H54 (cell line): ENCODE measurements around the gene EIF2D.

ENCODE experiments used
- DNase-seq: peaks from one replicate; pipeline ENCODE4 v3.0.0; 2011; ENCODE audit warnings: low spot score, mixed read lengths; ENCODE audit not compliant: insufficient read length
- FAIRE-seq: peaks from 3 replicates; lab custom pipeline; 2011; peaks lifted over from hg19 to GRCh38; lab: Jason Lieb, UNC
- POLR2A ChIP-seq: IDR thresholded peaks from 2 replicates; pipeline ENCODE4 v1.6.1; 2011; ENCODE audit warnings: low read depth, mild to moderate bottlenecking, low read length

Gene EIF2D, protein sequence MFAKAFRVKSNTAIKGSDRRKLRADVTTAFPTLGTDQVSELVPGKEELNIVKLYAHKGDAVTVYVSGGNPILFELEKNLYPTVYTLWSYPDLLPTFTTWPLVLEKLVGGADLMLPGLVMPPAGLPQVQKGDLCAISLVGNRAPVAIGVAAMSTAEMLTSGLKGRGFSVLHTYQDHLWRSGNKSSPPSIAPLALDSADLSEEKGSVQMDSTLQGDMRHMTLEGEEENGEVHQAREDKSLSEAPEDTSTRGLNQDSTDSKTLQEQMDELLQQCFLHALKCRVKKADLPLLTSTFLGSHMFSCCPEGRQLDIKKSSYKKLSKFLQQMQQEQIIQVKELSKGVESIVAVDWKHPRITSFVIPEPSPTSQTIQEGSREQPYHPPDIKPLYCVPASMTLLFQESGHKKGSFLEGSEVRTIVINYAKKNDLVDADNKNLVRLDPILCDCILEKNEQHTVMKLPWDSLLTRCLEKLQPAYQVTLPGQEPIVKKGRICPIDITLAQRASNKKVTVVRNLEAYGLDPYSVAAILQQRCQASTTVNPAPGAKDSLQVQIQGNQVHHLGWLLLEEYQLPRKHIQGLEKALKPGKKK

DNA sequence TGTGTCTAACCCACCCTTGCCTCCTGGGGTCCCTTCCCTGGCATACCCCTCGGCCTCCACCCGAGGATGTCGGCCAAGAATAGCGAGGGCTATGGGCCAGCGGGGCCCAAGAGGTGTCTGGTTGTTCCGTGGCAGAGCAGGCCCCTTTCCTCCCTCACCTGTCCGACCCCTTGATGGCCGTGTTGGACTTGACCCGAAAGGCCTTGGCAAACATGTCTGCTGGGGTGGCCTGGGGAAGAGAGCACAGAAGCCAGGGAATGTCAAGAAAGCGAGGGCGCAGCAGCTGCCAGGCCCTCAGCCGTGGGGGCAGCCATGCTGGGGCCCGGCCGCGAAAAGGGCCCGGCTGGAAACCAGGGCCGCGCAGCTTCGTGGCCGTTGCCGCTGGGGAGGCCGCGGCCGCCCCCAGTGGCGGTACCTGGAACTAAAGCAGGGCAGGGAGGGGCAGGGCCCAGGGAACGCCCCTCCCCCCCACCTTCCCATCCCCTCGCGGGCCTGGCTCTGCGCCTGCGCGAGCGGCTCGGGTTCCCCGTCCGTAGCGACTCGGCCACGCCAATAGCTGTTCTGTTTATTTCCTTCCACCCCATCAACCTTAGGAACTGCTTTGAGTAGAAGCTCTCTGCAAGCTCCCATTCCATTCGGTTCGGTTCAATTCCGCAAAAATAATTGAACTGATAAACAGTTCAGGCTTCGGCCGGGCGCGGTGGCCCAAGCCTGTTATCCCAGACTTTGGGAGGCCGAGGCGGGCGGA, at the start of gene EIF2D:
EIF2D (minus strand) TSS at position 337 of the 748 bp plus-strand sequence; CDS start at position 214, 123 bp downstream.
- DNase-seq, result peak; percentile 95
- peak; percentile 90 for TF ChIP-seq POLR2A
- FAIRE-seq, result no peak

DNA sequence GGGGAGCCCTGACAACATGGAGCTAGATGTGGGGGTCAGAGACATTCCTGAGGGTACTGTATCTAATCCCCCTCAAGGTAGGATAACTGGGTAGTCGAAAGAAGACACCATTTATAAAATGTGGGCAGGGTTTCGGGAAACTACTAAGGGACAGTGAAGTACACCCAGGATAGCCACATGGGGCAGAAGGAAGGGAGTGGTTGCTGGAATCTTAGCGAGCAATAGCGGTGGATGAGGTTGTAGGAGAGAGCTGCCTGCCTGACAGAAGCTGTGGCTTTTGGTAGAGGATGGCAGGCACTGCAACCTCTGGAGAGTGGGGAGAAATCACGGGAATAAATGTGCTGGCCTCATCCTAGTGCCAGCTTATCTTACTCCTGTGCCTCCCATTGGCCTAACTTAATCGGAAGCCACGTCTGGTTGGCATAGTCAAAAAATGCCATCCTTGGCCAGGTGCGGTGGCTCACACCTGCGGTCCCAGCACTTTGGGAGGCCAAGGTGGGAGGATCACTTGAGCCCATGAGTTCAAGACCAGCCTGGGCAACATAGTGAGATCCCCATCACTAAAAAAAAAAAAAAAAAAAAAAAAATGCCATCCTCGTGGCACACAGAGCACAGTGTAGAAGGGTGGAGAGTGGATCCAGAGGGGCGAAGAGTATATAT, 49.0 kb upstream of the EIF2D start:
- no peak for TF ChIP-seq POLR2A
- FAIRE-seq, result no peak
- no peak for DNase-seq

- DNase-seq (no peak), FAIRE-seq (no peak)
- TF ChIP-seq POLR2A, result no peak
These were observed 47.9 kb upstream of the EIF2D start for GRCh38 chr1:206660136-206660535.

DNA sequence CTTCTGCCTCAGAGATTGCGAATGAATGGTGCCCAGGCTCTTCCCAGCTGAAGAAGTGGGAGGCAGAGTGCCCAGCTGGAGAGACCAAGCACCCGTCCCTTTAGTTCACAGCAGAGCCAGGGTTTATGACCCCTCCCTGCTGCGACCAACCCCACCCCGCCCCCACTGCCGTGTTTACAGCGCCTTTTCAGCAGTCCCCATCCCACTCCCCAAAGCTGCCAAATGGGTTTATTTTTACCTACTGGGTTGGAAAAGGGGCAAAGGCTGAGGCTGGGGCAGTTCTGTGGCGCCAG, 46.7 kb upstream of the EIF2D start:
- DNase-seq, result no peak
- TF ChIP-seq POLR2A, result no peak
- no peak for FAIRE-seq

- DNase-seq, result peak; percentile 35
- no peak for FAIRE-seq
- no peak for TF ChIP-seq POLR2A
These were observed 46.2 kb upstream of the EIF2D start for GRCh38 chr1:206658264-206658980.

DNA sequence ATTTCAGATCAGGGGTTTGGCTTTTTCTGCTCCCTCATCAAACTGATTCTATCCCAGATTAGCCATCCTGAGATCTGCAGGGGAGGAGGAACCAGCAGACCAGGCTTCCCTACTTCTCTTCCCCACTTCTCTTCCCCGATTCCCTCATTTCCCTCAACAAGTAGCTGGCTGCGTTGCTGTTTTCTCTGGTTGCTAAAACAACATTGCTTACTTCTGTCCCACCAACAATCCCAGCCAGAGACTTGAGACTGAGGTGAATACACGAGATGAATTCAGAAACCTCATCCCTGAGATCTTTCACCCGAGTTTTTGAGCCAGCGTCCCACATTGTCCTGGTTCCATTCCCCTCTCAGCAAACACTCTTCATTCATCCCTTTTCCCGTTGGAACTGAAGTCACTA, 45.5 kb upstream of the EIF2D start:
- DNase-seq (no peak), FAIRE-seq (no peak)
- TF ChIP-seq POLR2A, result no peak

DNA sequence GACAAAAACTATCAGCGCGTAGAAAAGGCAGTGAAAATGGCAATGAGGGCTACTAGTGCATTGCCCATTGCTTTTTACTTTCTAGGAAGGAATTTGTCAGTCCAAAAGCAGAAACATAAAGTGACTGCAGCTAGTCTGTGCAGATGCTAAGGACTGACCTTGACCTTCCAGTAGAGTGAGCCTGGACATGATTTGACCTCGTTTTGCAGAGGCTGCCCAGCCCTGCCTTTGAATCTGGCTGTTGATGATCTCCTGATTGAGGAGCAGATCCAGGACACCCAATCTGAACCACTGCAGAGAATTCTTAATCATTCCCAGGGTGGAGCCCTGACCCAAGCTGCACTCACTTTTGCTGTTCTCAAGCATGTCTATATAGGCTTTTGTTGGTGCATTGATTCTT, 44.7 kb upstream of the EIF2D start:
- TF ChIP-seq POLR2A, result no peak
- DNase-seq, result no peak
- FAIRE-seq, result no peak

DNA sequence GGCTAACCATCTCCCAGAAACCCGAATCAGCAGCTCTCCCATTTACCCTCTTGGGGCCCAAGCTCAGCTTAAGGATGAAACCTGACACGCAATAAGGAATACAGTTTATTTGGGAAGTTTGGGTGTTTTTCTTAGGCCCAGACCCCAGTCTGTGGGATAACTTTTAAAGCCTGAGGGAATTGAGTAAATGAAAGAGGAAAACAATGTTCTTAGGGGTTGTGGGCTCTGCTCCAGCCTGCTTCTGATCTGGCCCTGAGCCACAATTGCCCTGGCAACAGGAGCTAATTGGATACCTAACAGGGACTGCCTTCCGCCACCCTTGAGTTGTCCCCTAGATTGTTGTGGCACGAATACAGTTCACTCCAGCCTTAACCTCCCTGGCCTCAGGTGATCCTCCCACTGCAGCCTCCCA, 43.2 kb upstream of the EIF2D start:
- no peak for TF ChIP-seq POLR2A
- FAIRE-seq (no peak), DNase-seq (no peak)

- TF ChIP-seq POLR2A, result no peak
- DNase-seq, result no peak
- FAIRE-seq, result no peak
These were observed 42.6 kb upstream of the EIF2D start for GRCh38 chr1:206654828-206655227.

- DNase-seq (no peak), FAIRE-seq (no peak)
- no peak for TF ChIP-seq POLR2A
These were observed 41.6 kb upstream of the EIF2D start for GRCh38 chr1:206653715-206654459.

DNA sequence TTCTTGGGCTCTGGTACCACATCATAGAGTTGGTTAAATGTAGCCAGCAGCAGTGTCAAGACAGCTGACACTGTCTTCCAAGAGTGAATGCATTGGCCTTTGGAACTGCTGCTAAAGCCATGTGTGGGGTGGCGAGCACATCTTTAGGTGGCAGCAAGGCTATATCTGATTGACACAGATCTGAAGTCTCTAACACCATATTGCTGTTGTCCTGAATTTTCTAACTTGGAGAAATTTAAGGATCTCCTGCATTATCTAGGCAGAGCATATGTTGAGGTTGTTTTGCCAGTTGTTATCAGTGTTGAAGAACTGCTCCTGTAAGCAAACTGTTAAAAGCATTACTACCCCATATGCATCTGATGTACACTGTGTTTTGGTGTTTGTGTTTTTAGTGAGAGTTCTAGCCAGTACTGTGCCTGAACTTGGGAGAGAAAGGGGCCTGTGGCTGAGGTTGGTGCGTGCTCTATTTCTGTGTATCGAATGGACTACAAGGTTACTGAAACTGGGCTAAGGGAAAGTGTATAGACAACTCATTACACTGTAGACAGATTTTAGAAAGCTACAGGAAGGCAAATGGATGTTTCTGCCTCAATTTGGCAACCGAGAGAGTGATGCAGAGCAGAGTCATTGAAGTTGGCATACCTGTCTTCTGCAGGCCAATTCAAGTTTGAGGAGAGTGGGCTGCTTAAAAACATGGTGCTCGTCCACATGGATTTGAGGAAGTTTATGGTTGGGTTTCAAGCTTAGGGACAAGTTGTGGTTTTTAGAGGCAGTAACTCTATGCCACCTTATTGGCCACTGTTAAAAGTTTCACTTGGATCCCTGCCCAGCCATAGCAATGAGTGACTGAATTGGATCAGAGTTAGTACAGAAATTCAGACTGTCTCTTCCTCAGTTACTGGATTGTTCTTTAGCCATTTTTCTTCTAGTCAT, 40.0 kb upstream of the EIF2D start:
- DNase-seq (no peak), FAIRE-seq (no peak)
- TF ChIP-seq POLR2A, result no peak

DNA sequence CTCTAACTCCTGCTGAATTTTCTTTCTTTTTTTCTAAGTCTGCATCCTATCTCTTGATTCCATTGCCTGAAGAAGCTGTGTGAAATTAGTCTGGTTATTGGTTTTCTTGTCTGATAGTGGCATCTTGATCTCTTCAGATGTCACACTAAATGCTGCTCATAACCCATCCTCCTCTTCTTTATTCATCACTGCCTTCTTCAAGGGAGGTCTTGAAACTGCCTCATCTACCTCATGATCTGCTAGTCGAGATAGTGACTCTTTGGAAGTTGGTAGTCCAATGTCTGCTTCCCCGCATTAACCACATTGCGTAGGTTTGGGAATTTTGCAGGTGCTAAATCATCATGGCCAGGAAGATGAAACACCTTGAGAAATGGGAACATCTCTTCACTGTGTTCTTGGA, 38.7 kb upstream of the EIF2D start:
- FAIRE-seq (no peak), DNase-seq (no peak)
- TF ChIP-seq POLR2A, result no peak
